HG02870 (cell line): ENCODE results near the gene ACOX3.

Experiments used
- ATAC-seq: cut with Tn5 transposase; IDR thresholded peaks from one replicate; pipeline ENCODE4 v1.9.1; 2021; ENCODE audit warnings: mild to moderate bottlenecking, moderate library complexity; ENCODE audit not compliant: unreplicated experiment

The ACOX3 gene

DNA sequence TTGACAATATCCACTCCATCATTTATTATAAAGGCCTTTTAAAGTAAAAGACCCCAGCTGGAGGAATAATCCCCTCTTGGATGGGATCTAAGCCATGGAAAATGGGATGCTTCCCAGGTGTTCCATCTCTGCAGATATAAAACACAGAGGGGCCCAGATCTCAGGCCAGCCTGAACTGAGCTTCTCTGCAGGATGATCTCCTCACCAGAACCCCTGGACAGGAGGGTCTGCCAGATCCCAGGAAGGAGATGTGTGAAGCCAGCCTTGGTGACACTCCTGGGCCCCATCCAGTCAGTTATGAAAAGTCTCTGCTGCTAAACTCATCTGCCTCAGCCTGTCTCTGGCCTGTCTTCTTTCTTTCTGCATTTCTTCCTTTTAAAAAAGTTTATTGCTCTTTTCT lies 114.3 kb downstream of the ACOX3 start:
- no peak for ATAC-seq

DNA sequence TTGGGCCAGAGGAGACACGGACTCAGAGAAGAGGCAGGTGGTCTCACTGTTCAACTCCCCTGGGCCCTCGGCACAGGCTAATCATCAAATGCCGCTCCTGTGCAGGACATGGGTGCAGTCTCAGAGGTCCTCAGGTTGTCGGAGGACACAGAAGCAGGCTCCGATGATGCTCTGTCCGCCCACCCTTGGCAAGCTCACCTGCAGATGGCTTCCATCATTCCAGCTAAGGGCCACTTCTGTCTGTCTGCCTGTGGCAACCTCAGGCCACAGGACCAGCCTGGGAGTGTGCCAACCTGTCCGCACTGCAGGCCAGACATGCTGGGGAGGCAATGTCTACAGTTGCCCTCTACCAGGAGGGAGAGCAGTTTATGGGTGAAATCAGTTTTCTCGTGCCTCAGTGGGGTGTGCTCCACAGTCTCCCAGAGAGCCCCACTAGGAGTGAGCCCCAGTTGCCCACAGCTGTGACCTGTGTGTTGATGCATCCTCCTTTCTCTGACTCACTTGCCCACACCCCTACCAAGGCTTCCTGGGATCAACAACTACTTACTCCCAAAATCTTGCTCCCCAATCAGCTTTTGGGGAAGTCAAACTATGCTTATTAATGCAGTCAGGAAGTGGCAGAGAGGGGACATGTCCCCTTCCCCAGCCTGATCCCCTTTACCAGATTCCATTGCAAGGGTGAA lies 115.1 kb downstream of the ACOX3 start:
- no peak for ATAC-seq

DNA sequence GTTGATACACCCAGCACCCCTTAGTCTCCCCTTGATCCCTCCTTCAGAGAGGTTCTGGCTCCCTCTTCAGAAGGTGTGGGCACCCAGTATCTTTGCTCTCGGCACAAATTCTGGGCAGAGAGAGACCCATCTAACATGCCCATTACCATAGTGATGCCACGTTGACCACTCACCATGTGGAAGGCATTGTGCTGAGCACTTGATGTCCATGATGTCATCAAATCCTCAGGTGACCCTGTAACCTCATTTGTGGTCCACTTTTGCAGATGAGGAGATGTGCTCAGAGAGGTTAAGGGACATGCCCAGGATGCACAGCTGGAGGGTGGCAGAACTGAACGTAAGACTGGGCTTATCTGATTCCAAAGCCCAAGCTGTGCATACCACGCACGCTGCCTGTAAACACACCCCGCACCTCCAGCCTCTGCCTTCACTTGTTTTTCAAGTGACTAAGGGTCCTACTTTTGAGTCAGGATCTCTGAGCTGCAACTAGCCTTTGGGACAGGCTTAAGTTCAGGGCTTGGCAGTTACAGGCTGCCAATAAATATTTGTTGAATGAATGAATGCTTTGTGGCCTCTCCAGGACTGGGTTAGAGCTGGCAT lies 115.8 kb downstream of the ACOX3 start:
- no peak for ATAC-seq

DNA sequence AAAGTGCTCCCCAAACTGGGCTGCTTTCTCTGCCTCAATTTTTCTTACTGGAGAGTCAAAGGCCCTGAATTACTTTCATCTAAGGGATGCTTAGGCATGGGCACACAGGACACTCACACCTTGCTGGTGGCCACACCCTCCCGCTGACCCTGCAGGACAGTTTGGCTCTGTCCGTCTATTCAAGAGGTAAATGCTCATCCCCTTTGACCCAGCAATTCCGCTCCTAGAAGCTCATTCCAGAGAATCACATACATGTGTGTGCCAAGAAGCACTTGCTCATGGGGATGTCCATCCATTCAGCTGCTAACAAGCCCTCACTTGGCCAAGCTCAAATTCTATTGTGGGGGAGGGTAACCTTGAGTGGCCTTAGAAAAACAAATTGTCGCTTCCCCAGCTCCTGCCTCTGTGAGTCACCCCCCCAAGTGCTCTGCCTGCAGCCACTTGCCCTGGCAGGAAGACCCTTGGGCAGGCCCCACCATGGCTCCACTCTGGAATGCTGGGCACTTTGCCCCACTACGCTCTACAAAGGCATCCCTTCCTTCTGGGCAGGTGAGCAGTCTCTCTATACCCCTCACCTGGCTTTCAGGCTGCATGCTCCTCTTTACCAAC lies 116.5 kb downstream of the ACOX3 start:
- ATAC-seq = no peak

DNA sequence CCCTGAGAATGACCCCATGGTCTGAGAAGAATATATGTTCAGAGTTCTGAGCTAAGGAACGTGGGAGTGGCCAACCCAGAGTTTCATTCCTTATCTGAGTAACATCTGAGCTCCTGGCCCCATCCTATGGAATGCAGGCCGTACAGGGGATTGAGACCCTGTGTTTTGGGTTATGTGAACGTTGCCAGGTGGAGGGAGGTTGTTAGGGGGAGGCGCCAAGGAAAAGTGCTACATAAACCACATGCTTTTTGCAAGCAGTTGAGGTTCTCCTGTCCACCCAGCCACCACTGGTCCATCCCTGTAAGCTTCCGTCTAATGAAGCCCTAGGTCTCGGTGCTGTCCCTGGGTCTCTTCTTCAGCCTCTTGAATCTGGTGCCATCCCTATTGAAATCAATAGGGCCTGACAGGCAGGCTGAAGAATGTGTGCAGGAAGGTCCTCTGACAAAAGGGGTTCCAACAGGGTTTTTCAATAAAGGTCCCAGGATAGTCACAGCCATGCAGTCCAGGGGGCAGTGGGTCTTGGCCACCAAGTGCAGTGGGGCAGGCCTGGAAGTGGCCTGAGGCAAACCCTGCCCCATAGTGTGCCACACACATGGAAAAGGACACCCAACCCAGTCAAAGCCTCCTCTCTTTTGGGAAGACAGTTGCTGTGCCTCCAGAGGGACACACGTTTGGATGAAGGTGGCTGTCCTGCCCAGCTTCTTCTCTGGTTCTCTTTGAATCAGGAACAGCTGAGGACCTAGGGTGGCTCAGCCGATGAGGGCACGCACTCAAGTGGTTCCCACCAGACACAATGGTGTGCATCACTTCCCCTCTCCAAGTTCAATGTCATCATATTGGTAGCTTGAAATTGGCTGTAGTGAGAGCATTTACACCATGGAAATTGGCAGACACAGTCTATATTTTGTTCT lies 117.5 kb downstream of the ACOX3 start:
- no peak for ATAC-seq

DNA sequence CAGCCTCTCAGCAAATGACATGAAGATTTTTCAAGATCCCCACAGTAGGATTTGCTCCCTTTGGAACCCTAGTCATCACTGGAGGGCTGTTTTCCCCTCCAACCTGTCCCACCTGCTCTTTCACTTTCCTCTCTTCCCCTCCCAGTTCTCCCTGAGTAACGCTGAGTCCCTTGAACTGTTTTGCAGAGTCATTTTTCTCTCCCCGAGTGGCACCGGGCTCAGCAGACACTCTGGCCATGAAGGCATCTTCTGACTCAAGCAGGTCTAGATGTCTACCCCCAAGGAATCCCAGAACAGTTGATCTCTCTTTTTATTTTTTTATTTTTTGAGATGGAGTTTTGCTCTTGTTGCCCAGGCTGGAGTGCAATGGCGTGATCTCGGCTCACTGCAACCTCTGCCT lies 118.8 kb downstream of the ACOX3 start:
- no peak for ATAC-seq

DNA sequence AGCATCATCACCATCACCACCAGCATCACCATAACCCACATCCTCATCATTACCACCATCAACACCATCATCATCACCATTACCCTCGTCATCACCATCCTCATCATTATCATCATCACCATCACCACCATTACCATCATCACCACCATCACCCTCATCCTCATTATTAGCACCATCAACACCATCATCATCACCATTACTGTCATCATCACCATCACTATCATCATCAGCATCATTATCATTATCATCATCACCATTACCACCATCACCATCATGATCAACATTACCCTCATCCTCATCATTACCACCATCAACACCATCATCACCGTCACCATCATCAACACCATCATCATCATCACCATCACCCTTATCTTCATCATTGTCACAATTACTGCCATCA lies 119.3 kb downstream of the ACOX3 start:
- ATAC-seq = no peak

DNA sequence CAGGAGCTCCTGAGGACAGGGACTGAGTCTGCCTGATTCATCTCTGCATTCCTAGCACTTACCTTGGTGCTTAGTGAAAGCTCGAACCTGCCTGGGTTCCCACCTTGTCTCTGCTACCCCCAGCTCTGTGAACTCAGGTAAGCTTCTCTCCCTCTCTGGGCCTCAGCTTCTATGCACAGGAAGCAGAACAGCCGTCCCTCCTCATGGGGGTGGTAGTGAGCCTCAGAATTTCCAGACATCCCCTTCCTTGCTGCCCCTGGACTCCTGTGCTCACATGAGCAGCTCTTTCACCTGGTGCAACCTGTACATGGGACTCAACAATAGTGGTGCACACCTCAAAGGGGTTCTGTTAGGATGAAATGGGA lies 120.2 kb downstream of the ACOX3 start:
- ATAC-seq = no peak

DNA sequence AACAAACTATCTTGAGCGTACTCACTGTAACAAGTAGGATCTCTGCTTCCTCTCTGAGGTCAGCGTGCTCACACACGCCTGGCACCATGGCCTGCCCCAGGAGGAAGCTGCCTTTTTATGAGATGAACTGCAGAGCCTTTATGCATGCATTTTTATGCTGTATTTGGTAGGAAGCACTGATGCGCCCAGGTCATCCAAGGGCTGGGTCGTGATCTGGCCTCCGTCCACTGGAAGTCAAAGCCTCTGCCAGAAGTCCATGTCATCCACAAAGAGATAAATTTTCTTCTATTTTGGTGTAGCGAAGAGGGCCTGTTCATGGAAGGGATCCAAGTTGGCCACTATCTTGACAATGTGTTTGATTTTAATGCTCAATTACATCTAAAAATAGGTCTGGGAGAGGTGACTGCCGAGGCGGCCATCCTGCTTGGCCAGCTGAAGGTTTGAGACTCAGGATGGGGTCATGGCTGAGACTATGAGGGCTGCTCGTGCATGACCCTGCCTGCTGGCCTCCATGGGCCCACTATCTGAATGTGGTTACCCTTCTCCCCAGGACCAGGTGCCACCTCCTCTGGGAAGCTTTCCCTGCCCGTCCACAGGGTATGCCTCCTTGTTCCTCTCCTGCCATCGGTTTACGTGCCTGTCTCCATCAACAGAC lies 120.7 kb downstream of the ACOX3 start:
- ATAC-seq = no peak

DNA sequence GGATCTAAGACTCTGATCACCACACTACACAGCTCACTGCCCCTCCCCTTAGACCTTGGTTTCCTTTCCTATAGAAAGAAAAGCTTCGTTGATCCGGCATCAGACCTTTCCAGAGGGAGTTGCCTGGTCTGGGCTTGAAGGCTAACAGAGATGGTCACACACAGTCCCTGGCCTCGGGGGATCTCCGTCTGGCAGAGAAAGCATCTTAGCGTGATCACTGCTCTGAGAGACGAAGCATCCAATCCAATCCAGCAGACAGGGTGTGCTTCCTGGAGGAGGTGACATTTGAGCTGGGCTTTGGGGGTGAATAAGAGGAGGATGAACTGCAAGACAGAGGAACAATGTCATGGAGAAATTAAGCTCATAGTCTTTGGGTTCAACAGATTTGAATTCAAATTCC lies 121.5 kb downstream of the ACOX3 start:
- ATAC-seq = no peak

DNA sequence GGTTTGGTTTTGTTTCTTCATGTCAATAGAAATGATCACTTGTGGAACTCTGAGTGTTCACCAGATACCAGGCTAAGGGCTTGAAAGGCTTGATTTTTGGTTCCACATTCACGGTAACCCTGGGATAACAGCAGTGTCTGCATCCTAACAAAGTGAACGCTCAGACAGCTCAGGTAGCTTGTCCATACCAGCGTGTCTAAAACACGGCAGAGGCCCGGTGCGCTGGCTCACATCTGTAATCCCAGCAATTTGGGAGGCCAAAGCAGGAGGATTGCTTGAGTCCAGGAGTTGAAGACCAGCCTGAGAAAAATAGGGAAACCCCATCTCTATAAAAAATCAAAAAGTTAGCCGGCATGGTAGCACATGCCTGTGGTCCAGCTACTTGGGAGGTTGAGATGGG lies 122.0 kb downstream of the ACOX3 start:
- ATAC-seq = no peak

DNA sequence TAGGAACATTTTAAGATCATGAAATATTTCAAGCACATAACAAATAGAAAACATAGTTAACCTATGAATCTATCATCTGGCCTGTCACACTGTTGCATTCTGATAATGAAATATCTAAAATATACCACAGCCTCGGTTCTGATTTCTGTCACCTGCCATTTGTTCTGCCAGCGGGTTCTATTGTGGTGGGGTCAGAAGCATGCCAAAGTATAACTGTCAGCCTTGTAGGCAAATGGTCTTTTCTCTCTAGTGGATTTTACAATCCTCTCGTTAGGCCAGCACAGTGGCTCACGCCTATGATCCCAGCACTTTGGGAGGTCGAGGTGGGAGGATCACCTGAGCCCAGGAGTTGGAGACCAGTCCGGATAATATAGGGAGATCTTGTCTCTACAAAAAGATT lies 123.0 kb downstream of the ACOX3 start:
- ATAC-seq = no peak

DNA sequence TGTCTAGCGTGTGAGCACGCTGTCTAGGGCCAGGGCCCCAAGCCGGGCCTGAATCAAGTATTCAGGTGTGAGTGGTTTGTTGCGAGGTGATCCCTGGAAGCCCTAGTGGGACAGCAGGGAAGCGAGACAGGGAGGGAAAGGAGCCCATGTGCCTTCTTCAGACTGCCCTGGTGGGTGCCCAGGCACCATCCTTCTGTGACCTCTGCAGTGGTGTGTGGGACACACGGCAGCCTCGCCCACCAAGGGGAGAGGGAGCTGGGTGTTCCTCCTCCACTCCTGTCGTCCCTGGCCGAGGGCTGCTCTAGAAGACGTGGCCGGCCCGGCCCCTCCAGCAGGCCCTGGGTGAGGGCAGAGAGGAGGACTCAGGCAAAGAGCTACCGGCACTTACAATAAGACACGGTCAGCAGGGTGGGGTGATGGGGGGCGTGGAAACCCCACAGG lies 123.6 kb downstream of the ACOX3 start:
- ATAC-seq = no peak
